Kidney epithelial cell (primary cell): ENCODE results near the gene CYP2W1. TPM values are rescaled to one million over a fixed set of nuclear protein-coding genes. Genes with fewer than 3 reads are reported as not detected.
"Not testable (repeated sequence)": the region's sequence is repeated elsewhere in the genome, so short reads cannot be mapped to it uniquely, and the experiment has no call there.

Experiments
- DNase-seq: peaks from one replicate; pipeline ENCODE4 v3.0.0-alpha.2; 2010; ENCODE audit warnings: low read depth
- H3K27me3 ChIP-seq: 2 replicates; pipeline ENCODE4 v1.6.0; 2011; ENCODE audit warnings: low read length; ENCODE audit not compliant: control insufficient read depth, insufficient read depth
- H3K36me3 ChIP-seq: 2 replicates; pipeline ENCODE4 v1.5.1; 2011; ENCODE audit warnings: low read length; ENCODE audit not compliant: control insufficient read depth, insufficient read depth
- H3K4me3 ChIP-seq: 2 replicates; pipeline ENCODE4 v1.5.1; 2011; ENCODE audit warnings: low read depth, mild to moderate bottlenecking, control low read depth, low read length
- CTCF ChIP-seq: IDR thresholded peaks from 2 replicates; pipeline ENCODE4 v1.5.1; 2011; ENCODE audit warnings: mild to moderate bottlenecking, moderate library complexity, low read length, control low read depth, inconsistent platforms; ENCODE audit not compliant: insufficient read depth, poor library complexity, severe bottlenecking
- total RNA-seq: library from RNA; depleted of rRNA; stranded (reverse); fragments of >200 nt; gene quantifications from 2 replicates; pipeline ENCODE4 v1.2.3, GENCODE V29; 2015

The CYP2W1 gene
- total RNA-seq, 1 donor from 2014 or later: not detected

GRCh38 chr7:1031716-1032455 is 48.9 kb downstream of the CYP2W1 start:
- no peak overlapping the region for H3K4me3 ChIP-seq
- no peak for TF ChIP-seq CTCF
- no peak for DNase-seq
- no peaks in the 10 kb centered on the region for H3K36me3 ChIP-seq
- H3K27me3 ChIP-seq: no peaks in the 10 kb centered on the region

- DNase-seq: no peak
- H3K27me3 ChIP-seq: no peaks in the 10 kb centered on the region
- no peaks in the 10 kb centered on the region for H3K36me3 ChIP-seq
- no peak overlapping the region for H3K4me3 ChIP-seq
- no peak for TF ChIP-seq CTCF
Observed at GRCh38 chr7:1032536-1033181, 49.7 kb downstream of the CYP2W1 start.

GRCh38 chr7:1033546-1034145 is 50.7 kb downstream of the CYP2W1 start:
- H3K27me3 ChIP-seq: no peaks in the 10 kb centered on the region
- H3K36me3 ChIP-seq: no peaks in the 10 kb centered on the region
- DNase-seq: no peak
- H3K4me3 ChIP-seq: no peak overlapping the region
- TF ChIP-seq CTCF: no peak

- not testable (repeated sequence) for H3K27me3 ChIP-seq, DNase-seq, H3K4me3 ChIP-seq, H3K36me3 ChIP-seq
Observed at GRCh38 chr7:1034769-1035168, 51.8 kb downstream of the CYP2W1 start.

GRCh38 chr7:1036164-1036928 is 53.4 kb downstream of the CYP2W1 start:
- not testable (repeated sequence) for H3K27me3 ChIP-seq, H3K4me3 ChIP-seq, DNase-seq, H3K36me3 ChIP-seq

Other genes with a start within 250 kb of the CYP2W1 start
- 192 and 220 TPM in 2 replicates for gene SUN1, start 150.7 kb upstream of the CYP2W1 start, total RNA-seq
- gene GET4, start 106.6 kb upstream of the CYP2W1 start, total RNA-seq: 59.6 and 63.1 TPM in 2 replicates
- gene ADAP1, start 28.5 kb upstream of the CYP2W1 start, total RNA-seq: 14.3 and 14.9 TPM in 2 replicates
- gene COX19, start 7.6 kb upstream of the CYP2W1 start, total RNA-seq: 14.1 and 15.5 TPM in 2 replicates
- gene GPR146, start 61.4 kb downstream of the CYP2W1 start, total RNA-seq: 0.21 TPM in 2 replicates
- 0.08 and 0.55 TPM in 2 replicates for gene GPER1, start 104.9 kb downstream of the CYP2W1 start, total RNA-seq
- 28.0 and 33.2 TPM in 2 replicates for gene ZFAND2A, start 177.0 kb downstream of the CYP2W1 start, total RNA-seq
- 0.55 and 1.6 TPM in 2 replicates for gene UNCX, start 249.7 kb downstream of the CYP2W1 start, total RNA-seq